HepG2 (cell line): ENCODE measurements around the gene TRIM2.

Source experiments
- FOXA1 ChIP-seq, 2 experiments: fragments of 450-650 bp in 1 of 2; sonication (generic) in 1 of 2; formaldehyde crosslinking in 1 of 2; IDR thresholded peaks; 2 replicates each; pipeline versions ENCODE4 v1.4.0 to v1.6.1; 2016 to 2020; ENCODE audit warnings: missing genetic modification reagents in 1 of 2
- SAFB2 ChIP-seq: sonication (generic); formaldehyde crosslinking; IDR thresholded peaks from 2 replicates; pipeline ENCODE4 v1.5.1; 2020; ENCODE audit warnings: missing genetic modification reagents, low read depth, mild to moderate bottlenecking, borderline replicate concordance
- TP53 ChIP-seq: sonication (generic); formaldehyde crosslinking; conservative IDR thresholded peaks from 2 replicates; pipeline ENCODE4 v1.4.0; 2020; ENCODE audit warnings: missing genetic modification reagents
- ZFP62 ChIP-seq: sonication (generic); formaldehyde crosslinking; IDR thresholded peaks from 2 replicates; pipeline ENCODE4 v1.4.0; 2020; ENCODE audit warnings: missing genetic modification reagents

DNA sequence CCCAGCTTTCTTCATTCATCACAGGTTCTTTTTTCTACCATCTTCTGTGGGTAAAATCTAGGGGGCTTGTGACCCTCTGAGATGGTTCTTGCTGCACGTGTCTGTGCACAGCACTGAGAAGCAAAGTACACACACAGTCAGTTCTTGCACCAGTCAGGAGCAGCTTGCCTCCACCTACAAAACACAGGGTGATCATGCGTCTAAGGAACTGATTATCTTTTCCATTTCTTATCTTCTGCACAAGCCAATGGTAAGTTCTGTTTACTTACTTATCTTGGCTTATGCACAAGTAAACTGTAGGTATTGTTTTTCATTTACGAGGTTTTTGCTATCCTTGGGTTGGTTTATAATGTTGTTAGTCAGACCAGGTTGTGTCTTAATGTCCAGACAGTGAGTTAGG, 40.7 kb downstream of the TRIM2 start:
- TF ChIP-seq ZFP62 (no peak), SAFB2 (no peak), TP53 (CRISPR knock-in tag) (no peak), FOXA1 (IDR thresholded peaks at IDR 0.05) (no peak), FOXA1 (CRISPR knock-in tag; IDR thresholded peaks at IDR 0.05) (no peak)
